Fibroblast of mammary gland (primary cell): ENCODE measurements around the gene PPFIBP1.

Experiments used
- DNase-seq: peaks from one replicate; pipeline ENCODE4 v3.0.0-alpha.2; 2010; ENCODE audit warnings: low read depth
- H3K4me3 ChIP-seq: 2 replicates; pipeline ENCODE4 v1.5.1; 2011; ENCODE audit warnings: low read depth, mild to moderate bottlenecking, low read length, moderate library complexity; ENCODE audit not compliant: control insufficient read depth
- CTCF ChIP-seq: conservative IDR thresholded peaks from 2 replicates; pipeline ENCODE4 v1.5.1; 2011; ENCODE audit warnings: low read depth, low read length, inconsistent platforms; ENCODE audit not compliant: control insufficient read depth, insufficient read depth

PPFIBP1 gene

GRCh38 chr12:27657296-27657695 lies 133.3 kb downstream of the PPFIBP1 start:
- H3K4me3 ChIP-seq = no peak overlapping the region
- TF ChIP-seq CTCF = no peak
- DNase-seq = peak; percentile 40

GRCh38 chr12:27665704-27666103 lies 141.7 kb downstream of the PPFIBP1 start:
- no peak for TF ChIP-seq CTCF
- no peak overlapping the region for H3K4me3 ChIP-seq
- DNase-seq = no peak

- no peak for TF ChIP-seq CTCF
- H3K4me3 ChIP-seq = no peak overlapping the region
- DNase-seq = no peak
Observed at GRCh38 chr12:27666510-27666909, 142.5 kb downstream of the PPFIBP1 start.

- TF ChIP-seq CTCF = no peak
- DNase-seq = peak; percentile 97
- H3K4me3 ChIP-seq = no peak overlapping the region
Observed at GRCh38 chr12:27667540-27667939, 143.5 kb downstream of the PPFIBP1 start.

- DNase-seq = no peak
- H3K4me3 ChIP-seq = no peak overlapping the region
- no peak for TF ChIP-seq CTCF
Observed at GRCh38 chr12:27672051-27672450, 148.0 kb downstream of the PPFIBP1 start.

- no peak overlapping the region for H3K4me3 ChIP-seq
- no peak for TF ChIP-seq CTCF
- DNase-seq = no peak
Observed at GRCh38 chr12:27672643-27673042, 148.6 kb downstream of the PPFIBP1 start.

- DNase-seq = no peak
- no peak for TF ChIP-seq CTCF
- H3K4me3 ChIP-seq = no peak overlapping the region
Observed at GRCh38 chr12:27673101-27673718, 149.2 kb downstream of the PPFIBP1 start.
